GM23248 (cell line): ENCODE measurements around the gene GPR18. TPM values are rescaled to one million over a fixed set of nuclear protein-coding genes. Genes with fewer than 3 reads are reported as not detected.

Source experiments
- DNase-seq: peaks from one replicate; pipeline ENCODE4 v3.0.0-alpha.2; 2015
- H2AFZ ChIP-seq: fragments of 200-600 bp; sonication (generic); 2 replicates; pipeline ENCODE4 v1.6.1; 2016; ENCODE audit warnings: antibody characterized with exemption
- H3F3A ChIP-seq: fragments of 200-600 bp; sonication (generic); 2 replicates; pipeline ENCODE4 v1.6.1; 2016; ENCODE audit warnings: mild to moderate bottlenecking, antibody characterized with exemption, mixed run types; ENCODE audit not compliant: insufficient read depth
- H3K27ac ChIP-seq: fragments of 200-600 bp; sonication (generic); 2 replicates; pipeline ENCODE4 v1.5.1; 2016; ENCODE audit warnings: mild to moderate bottlenecking
- H3K27me3 ChIP-seq: fragments of 200-600 bp; sonication (generic); replicated peaks from 2 replicates; pipeline ENCODE4 v1.6.1; 2016; ENCODE audit warnings: mild to moderate bottlenecking; ENCODE audit not compliant: insufficient read depth
- H3K36me3 ChIP-seq: fragments of 200-600 bp; sonication (generic); 2 replicates; pipeline ENCODE4 v1.6.1; 2016; ENCODE audit warnings: low read depth, mild to moderate bottlenecking
- H3K4me1 ChIP-seq: fragments of 200-600 bp; sonication (generic); 2 replicates; pipeline ENCODE4 v1.6.1; 2016; ENCODE audit warnings: mild to moderate bottlenecking; ENCODE audit not compliant: insufficient read depth
- H3K4me2 ChIP-seq: fragments of 200-600 bp; sonication (generic); one replicate; pipeline ENCODE4 v1.6.1; 2016; ENCODE audit warnings: mild to moderate bottlenecking; ENCODE audit not compliant: unreplicated experiment
- H3K4me3 ChIP-seq: fragments of 200-600 bp; sonication (generic); 2 replicates; pipeline ENCODE4 v1.5.1; 2016; ENCODE audit warnings: mild to moderate bottlenecking
- H3K79me2 ChIP-seq: fragments of 200-600 bp; sonication (generic); 2 replicates; pipeline ENCODE4 v1.6.1; 2016; ENCODE audit warnings: mild to moderate bottlenecking; ENCODE audit not compliant: insufficient read depth
- H3K9ac ChIP-seq: fragments of 200-600 bp; sonication (generic); 2 replicates; pipeline ENCODE4 v1.6.1; 2016; ENCODE audit warnings: mild to moderate bottlenecking
- H3K9me2 ChIP-seq: fragments of 200-600 bp; sonication (generic); 2 replicates; pipeline ENCODE4 v1.6.1; 2016; ENCODE audit warnings: mixed run types, mild to moderate bottlenecking, moderate library complexity; ENCODE audit not compliant: insufficient read depth
- H3K9me3 ChIP-seq: fragments of 200-600 bp; sonication (generic); one replicate; pipeline ENCODE4 v1.6.1; 2017; ENCODE audit warnings: low read depth
- H4K20me1 ChIP-seq: fragments of 200-600 bp; sonication (generic); 2 replicates; pipeline ENCODE4 v1.6.0; 2016; ENCODE audit not compliant: insufficient read depth
- EZH2 ChIP-seq: fragments of 200-600 bp; sonication (generic); IDR thresholded peaks from 2 replicates; pipeline ENCODE4 v1.6.1; 2018; ENCODE audit warnings: antibody characterized with exemption, mild to moderate bottlenecking; ENCODE audit not compliant: insufficient read depth, poor library complexity, severe bottlenecking
- EZH2phosphoT487 ChIP-seq: fragments of 200-600 bp; sonication (generic); IDR thresholded peaks from 2 replicates; pipeline ENCODE4 v1.6.1; 2018; ENCODE audit warnings: antibody characterized with exemption, moderate library complexity, mild to moderate bottlenecking, low read depth; ENCODE audit not compliant: insufficient read depth
- WGBS, 2 experiments: methylation state at CpG; one replicate each; pipeline ENCODE4 v1.1.6; 2015 to 2017; ENCODE audit warnings: low lambda C conversion rate in 2 of 2, low coverage in 1 of 2; ENCODE audit errors: missing lambda C conversion rate in 2 of 2; 5-methylcytosine and 5-hydroxymethylcytosine counted together
- in situ Hi-C: fragments of 300-500 bp; cut with MboI; formaldehyde crosslinking; loops from 2 replicates; pipeline ENCODE4 v1.15.0; 2020
- polyA plus RNA-seq: library from polyadenylated mRNA; unstranded; fragments of >200 nt; fragmentation: Nextera tagmentation; extraction: Ambion mirVana; gene quantifications from 2 replicates; pipeline ENCODE4 v1.2.1, GENCODE V29; 2016
- total RNA-seq: library from RNA; depleted of rRNA; stranded (reverse); fragments of >200 nt; shearing (Covaris generic); gene quantifications from 2 replicates; pipeline ENCODE4 v1.2.3, GENCODE V29; 2014; rRNA removed

Gene GPR18
- total RNA-seq = not detected in 2 replicates
- polyA plus RNA-seq = 0.22 and 0.46 TPM in 2 replicates

GRCh38 chr13:99258210-99258860 is at the start of gene GPR18:
GPR18 (minus strand) TSS chr13:99258379; CDS start chr13:99255872, 2,507 bp downstream.
- H4K20me1 ChIP-seq = no peaks in the 10 kb centered on the region
- H3K27me3 ChIP-seq = no peaks in the 10 kb centered on the region
- H3K4me2 ChIP-seq = peak within 1 kb of the TSS; percentile 33
- no peaks in the 10 kb centered on the region for H3K9me2 ChIP-seq
- no peaks in the 10 kb centered on the region for H3K9me3 ChIP-seq
- H3K9ac ChIP-seq = no peak within 1 kb of the TSS
- TF ChIP-seq EZH2 (no peak), EZH2phosphoT487 (no peak)
- in situ Hi-C loops = no loop called here
- H3K27ac ChIP-seq = peak within 1 kb of the TSS; percentile 19
- 90 to 92% methylated on average over 4 of the region's 4 CpGs for WGBS, 2 experiments
- no peak for DNase-seq
- no peaks in the 10 kb centered on the region for H3K36me3 ChIP-seq
- peaks cover 3% of the 10 kb centered on the region; the same call in 1 of the 2 replicates for H3K79me2 ChIP-seq
- H3K4me3 ChIP-seq = no peak within 1 kb of the TSS
- H3F3A ChIP-seq = no peaks in the 10 kb centered on the region
- peaks cover 26% of the 10 kb centered on the region for H3K4me1 ChIP-seq
- H2AFZ ChIP-seq = no peak within 1 kb of the TSS

- DNase-seq = peak; percentile 91
- peaks cover 56% of the 10 kb centered on the region for H3K4me1 ChIP-seq
- peak overlapping the region; percentile 9; the same call in 1 of the 2 replicates for H3K4me3 ChIP-seq
- H3K4me2 ChIP-seq = peak overlapping the region; percentile 64
- peaks cover 54% of the 10 kb centered on the region for H3F3A ChIP-seq
- 0 to 1% methylated on average over 6 of the region's 6 CpGs for WGBS, 2 experiments
- no peaks in the 10 kb centered on the region for H3K9me3 ChIP-seq
- H4K20me1 ChIP-seq = no peaks in the 10 kb centered on the region
- H3K36me3 ChIP-seq = no peaks in the 10 kb centered on the region
- H3K79me2 ChIP-seq = 0 out of 2 replicates have a peak, but pooled peaks cover 4% of the 10 kb centered on the region
- H3K9ac ChIP-seq = peak overlapping the region; percentile 68
- peak overlapping the region; percentile 94 for H3K27ac ChIP-seq
- no peaks in the 10 kb centered on the region for H3K27me3 ChIP-seq
- no peak overlapping the region for H2AFZ ChIP-seq
- in situ Hi-C loops = no loop called here
- H3K9me2 ChIP-seq = no peaks in the 10 kb centered on the region
- TF ChIP-seq EZH2 (no peak), EZH2phosphoT487 (no peak)
Observed at GRCh38 chr13:99307648-99308339, 49.6 kb upstream of the GPR18 start.

- in situ Hi-C loops = no loop called here
- Histone ChIP-seq H3K27me3 (no peaks in the 10 kb centered on the region), H3K4me1 (peaks cover 53% of the 10 kb centered on the region), H3K9ac (peak within 1 kb of the TSS; percentile 68), H3K79me2 (0 out of 2 replicates have a peak, but pooled peaks cover 4% of the 10 kb centered on the region), H3K27ac (peak within 1 kb of the TSS; percentile 94), H3F3A (peaks cover 51% of the 10 kb centered on the region), H3K9me3 (no peaks in the 10 kb centered on the region), H3K36me3 (no peaks in the 10 kb centered on the region), H4K20me1 (no peaks in the 10 kb centered on the region), H3K4me3 (peak within 1 kb of the TSS; percentile 9; the same call in 1 of the 2 replicates), H3K4me2 (peak within 1 kb of the TSS; percentile 64), H3K9me2 (no peaks in the 10 kb centered on the region), H2AFZ (no peak within 1 kb of the TSS)
- TF ChIP-seq EZH2 = no peak
- no peak for TF ChIP-seq EZH2phosphoT487
- DNase-seq = peak; percentile 46
- 23 to 28% methylated on average over 4 of the region's 4 CpGs for WGBS, 2 experiments
Observed at GRCh38 chr13:99307247-99307646, 49.1 kb upstream of the GPR18 start, which contains the start of gene GPR183. GPR183 (minus strand) TSS chr13:99307399; CDS start chr13:99296145, 11,254 bp downstream.

GRCh38 chr13:99305566-99305965 is 47.4 kb upstream of the GPR18 start:
- no peak for TF ChIP-seq EZH2
- no peak for TF ChIP-seq EZH2phosphoT487
- in situ Hi-C loops = no loop called here
- H3F3A ChIP-seq = peaks cover 35% of the 10 kb centered on the region
- H3K27me3 ChIP-seq = no peaks in the 10 kb centered on the region
- H3K79me2 ChIP-seq = 0 out of 2 replicates have a peak, but pooled peaks cover 4% of the 10 kb centered on the region
- H3K4me2 ChIP-seq = no peak overlapping the region
- H3K9me2 ChIP-seq = no peaks in the 10 kb centered on the region
- no peaks in the 10 kb centered on the region for H3K9me3 ChIP-seq
- no peak overlapping the region for H2AFZ ChIP-seq
- no peak overlapping the region for H3K4me3 ChIP-seq
- H3K27ac ChIP-seq = no peak overlapping the region
- WGBS, 2 experiments = 86 to 91% methylated on average over 8 of the region's 8 CpGs
- no peak overlapping the region for H3K9ac ChIP-seq
- DNase-seq = no peak
- no peaks in the 10 kb centered on the region for H3K36me3 ChIP-seq
- H3K4me1 ChIP-seq = peaks cover 37% of the 10 kb centered on the region
- H4K20me1 ChIP-seq = no peaks in the 10 kb centered on the region
